HG03571 (cell line): ENCODE measurements around the gene NSG2.

ENCODE experiments used
- ATAC-seq: cut with Tn5 transposase; IDR thresholded peaks from one replicate; pipeline ENCODE4 v1.9.1; 2021; ENCODE audit not compliant: unreplicated experiment

The NSG2 gene

DNA sequence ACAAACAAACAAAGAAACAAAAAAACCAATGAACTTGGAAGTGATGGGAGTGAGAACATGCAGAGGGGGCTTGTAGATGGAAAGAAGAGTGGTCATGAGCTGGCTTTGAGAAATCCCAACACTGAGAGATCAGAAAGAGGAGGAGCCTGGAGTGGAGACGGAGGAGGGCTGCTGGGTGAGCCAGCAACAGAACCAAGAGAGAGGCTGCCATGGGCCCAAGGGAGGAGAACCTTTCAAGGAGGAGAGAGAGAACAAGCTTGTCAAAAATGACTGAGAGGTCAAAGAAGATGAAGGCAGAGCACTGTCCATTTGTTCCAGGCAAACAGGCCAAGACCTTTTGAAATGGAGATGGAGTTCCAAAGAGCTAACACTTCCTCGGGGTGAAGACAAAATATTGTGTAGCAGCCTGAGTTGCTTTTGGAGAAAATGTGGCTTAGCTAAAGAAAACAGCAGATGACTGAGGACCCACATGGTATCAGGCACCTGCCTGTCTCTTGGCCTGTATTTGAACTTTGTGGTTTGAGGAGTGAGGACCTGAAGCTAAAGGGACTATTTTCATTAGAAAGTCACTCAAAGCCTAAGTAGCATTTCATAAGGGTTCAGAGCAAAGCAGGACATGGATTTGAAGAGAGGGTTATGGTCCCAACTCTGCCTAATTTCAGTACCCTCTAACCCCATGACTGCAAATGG, 13.1 kb downstream of the NSG2 start:
- no peak for ATAC-seq

GRCh38 chr5:174059247-174059646, 13.7 kb downstream of the NSG2 start:
- ATAC-seq = no peak

- ATAC-seq = no peak
These were observed 17.7 kb downstream of the NSG2 start for GRCh38 chr5:174063082-174063756.

- ATAC-seq = no peak
These were observed 18.7 kb downstream of the NSG2 start for GRCh38 chr5:174064171-174064570.

DNA sequence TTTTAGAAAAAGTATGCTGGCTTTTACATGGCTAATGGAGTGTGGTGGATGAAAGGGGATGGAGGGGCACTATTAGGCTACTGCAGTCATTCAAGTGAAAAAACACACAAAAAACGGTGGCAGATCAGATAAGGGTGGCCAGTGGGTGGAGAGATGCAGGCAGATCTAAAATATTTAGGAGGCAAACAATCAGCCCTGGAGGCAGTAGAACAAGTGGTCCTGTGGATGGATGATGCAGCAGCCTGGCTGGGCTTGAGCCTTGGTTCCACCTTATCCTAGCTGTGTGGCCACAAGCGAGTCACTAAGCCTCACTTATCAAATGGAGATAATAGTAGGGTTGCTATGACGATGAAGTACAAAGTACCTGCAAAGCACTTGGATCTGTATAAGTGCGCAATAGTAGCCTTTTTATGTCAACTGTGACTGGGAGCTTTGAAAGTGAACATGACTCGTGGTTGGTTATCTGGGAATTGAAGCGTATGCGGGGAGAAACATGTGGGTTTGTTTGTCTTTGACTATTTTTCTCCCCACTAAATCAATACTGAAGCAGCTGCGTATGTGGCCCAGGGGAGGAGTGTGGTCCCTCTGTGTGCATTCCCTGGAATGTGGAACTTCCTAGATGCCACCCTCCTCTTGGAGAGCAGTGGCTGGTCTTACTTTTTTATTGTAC, 20.2 kb downstream of the NSG2 start:
- no peak for ATAC-seq

GRCh38 chr5:174067499-174067898, 22.0 kb downstream of the NSG2 start:
- ATAC-seq = no peak

DNA sequence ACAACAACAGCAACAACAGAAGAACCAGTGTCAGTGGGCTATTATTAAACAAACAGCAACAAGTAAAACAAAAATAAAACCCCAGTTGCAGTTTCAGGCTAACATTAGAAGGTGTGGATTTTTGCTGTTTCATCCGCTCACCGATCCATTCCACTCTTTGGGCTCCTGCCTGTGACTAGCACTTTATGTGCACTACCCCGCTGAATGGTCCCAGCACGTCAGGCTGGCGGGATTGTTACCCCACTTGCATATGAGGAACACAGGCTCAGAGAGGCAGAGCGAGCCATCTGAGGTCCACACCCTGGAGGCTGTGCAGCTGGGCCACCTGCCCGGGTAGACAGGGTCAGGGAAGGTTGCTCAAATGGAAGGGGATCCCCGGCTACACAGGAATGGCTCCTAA, 26.0 kb downstream of the NSG2 start:
- no peak for ATAC-seq

GRCh38 chr5:174073122-174073660, 27.7 kb downstream of the NSG2 start:
- ATAC-seq = no peak

- no peak for ATAC-seq
These were observed 28.9 kb downstream of the NSG2 start for GRCh38 chr5:174074369-174074768.

DNA sequence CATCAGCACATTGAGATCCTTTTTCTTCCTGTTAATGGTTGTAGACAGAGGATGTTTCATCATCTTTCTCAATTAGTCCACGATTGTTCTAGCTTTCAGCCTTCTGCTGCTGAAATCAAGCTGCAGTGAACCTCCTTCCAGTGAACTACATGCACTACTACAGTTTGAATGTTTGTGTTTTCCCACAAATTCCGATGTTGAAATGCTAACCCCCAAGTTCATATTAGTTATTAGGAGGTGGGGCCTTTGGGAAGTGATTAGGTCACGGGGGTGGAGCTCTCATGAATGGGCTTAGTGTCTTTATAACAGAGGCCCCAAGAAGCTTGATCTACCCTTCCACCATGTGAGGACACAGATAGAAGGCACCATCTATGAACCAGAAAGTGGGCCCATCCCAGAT, 32.9 kb downstream of the NSG2 start:
- ATAC-seq = no peak

GRCh38 chr5:174082286-174082685, 36.8 kb downstream of the NSG2 start:
- no peak for ATAC-seq

GRCh38 chr5:174083056-174083827, 37.7 kb downstream of the NSG2 start:
- no peak for ATAC-seq

DNA sequence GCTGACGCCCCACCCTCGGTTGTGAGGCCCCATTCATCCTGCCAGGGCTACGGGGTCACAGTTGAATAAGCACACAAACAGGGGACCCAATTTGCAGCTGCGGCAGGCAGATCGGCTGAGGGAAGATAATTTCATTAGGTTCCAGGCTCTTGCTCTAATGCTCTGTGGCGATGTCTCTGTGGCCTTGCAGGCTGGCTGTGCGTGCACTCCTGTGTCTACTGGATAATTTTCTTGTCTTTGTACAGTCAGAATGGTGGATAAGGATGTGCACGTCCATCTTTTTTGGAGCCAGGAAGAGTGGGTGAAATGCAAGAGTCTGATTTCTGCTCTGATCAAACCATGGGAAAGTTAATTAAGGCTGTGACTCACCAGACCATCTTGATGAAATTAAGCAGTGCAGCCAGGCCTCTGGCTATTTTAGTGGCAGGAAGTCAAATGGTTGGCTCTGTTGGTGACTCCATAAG, 39.2 kb downstream of the NSG2 start:
- no peak for ATAC-seq

GRCh38 chr5:174086751-174087150, 41.2 kb downstream of the NSG2 start:
- no peak for ATAC-seq

DNA sequence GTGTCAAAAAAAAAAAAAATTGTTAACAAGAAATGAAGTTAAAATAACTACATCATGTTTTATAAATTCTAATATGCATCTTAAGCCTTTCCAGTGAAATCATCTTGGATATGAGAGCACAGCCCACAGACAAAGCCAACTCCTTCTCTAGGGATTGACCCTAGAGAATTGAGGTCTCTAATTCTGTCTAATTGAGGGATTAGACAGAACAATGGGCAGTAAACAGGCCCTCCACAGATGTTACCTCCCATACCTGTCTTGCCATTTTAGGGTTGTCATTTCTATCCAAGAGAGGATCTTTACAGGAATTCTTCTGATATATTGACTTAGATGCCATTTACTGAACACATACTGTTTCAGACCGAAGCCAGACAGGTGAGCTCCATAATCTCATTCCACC, 42.3 kb downstream of the NSG2 start:
- no peak for ATAC-seq

DNA sequence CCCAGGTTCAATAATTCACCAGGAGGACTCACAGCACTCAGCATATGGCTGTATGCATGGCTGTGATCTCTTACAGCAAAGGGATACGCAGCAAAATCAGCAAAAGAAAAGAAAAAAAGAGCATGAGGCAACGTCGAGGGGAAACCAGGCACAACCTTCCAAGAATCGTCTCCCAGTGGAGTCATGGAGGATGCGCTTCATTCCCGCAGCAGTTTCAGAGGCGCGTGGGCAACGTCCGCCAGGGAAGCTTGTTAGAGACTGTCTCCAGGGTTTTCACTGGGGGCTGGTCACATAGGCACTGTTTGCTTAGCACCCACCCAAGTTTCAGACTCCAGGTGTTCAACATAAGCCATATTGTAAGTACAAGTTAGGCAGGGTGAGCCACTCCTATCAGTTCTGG, 44.6 kb downstream of the NSG2 start:
- ATAC-seq = no peak

DNA sequence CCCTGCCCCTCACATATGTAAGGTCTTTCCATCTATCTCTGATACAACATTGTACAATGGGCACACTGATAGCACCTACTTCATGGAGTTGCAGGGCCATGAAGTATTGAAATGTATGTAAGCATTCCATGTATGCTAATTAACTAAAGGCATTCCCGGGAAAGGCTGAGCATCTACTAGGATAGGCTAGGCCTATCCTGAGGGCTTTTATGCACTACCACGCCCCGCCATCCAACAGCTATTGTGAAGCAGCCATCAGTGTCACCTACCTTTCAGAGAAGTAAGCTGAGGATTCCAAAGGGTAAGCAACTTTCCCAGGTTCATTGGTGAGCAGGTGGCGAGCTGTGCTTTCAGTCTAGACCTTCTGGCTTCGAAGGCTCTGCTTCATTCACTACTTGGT, 47.6 kb downstream of the NSG2 start:
- ATAC-seq = no peak

GRCh38 chr5:174094857-174095606, 49.5 kb downstream of the NSG2 start:
- ATAC-seq = no peak

DNA sequence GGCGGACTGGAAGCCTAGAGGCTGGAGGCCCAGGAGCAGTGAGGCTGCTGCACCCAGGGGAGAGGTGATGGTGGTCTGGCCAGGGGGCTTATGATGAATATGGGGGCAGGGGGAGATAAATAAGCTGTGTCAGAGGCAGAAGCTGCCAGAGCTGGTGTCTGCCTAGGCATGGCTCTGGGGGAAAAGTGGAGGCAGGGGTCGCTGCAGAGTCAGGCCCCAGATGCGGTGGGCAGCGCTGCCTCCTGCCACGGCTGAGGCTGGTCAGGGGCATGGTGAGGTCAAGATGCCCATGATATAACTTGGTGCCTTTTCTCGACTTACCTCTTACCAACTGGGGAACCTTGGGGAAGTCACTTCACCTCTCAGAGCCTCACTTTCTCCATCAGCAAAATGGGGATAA, 51.1 kb downstream of the NSG2 start:
- ATAC-seq = no peak

DNA sequence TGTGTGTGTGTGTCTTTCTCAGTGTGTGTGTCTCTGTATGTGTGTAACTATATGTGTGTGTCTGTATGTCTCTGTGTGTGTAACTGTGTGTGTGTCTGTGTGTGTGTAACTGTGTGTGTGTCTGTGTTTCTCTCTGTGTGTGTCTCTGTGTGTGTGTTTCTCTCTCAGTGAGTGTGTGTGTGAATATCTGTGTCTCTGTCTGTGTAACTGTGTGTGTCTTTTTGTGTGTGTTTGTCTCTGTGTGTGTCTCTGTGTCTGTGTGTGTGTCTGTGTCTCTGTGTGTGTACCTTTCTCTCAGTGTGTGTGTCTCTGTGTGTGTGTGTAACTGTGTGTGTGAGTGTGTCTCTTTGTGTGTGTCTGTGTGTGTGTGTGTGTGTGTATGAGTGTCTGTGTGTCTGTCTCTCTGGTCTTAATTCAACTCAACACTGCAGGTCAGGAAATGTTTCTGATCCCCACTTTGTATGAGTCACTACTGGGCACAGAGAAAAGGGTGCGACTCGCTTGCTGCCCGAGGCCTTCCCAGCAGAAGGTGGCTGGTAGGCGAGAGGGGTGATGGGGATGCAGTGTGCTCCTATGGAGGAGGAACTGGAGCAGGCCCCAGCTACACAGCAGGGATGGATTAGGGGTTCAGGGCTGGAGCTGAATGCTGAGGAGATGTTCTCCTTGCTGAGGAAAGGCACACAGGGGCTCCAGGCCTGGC, 52.1 kb downstream of the NSG2 start:
- ATAC-seq = no peak
